WERI-Rb-1 (cell line): Measurements from ENCODE around the gene IDNK.

Experiments
- DNase-seq: peaks from one replicate; pipeline ENCODE4 v3.0.0-alpha.2; 2020
- H3K27ac ChIP-seq: fragments of 250-450 bp; sonication (Bioruptor Pico); 2 replicates; pipeline ENCODE4 v1.5.1; 2020; ENCODE audit warnings: mild to moderate bottlenecking, moderate library complexity
- H3K27me3 ChIP-seq: fragments of 250-450 bp; sonication (Bioruptor Pico); 2 replicates; pipeline ENCODE4 v1.5.1; 2021; ENCODE audit warnings: mild to moderate bottlenecking, low read depth, moderate library complexity; ENCODE audit not compliant: insufficient read depth, severe bottlenecking
- H3K36me3 ChIP-seq: fragments of 250-450 bp; sonication (Bioruptor Pico); 2 replicates; pipeline ENCODE4 v1.5.1; 2020; ENCODE audit warnings: mild to moderate bottlenecking, moderate library complexity
- H3K4me3 ChIP-seq: 2 replicates; pipeline ENCODE4 v1.5.1; 2011; ENCODE audit warnings: low read depth, mild to moderate bottlenecking, control low read depth, low read length
- H3K9me3 ChIP-seq: fragments of 250-450 bp; sonication (Bioruptor Pico); 2 replicates; pipeline ENCODE4 v1.5.1; 2021; ENCODE audit warnings: mild to moderate bottlenecking, moderate library complexity; ENCODE audit not compliant: severe bottlenecking
- TF ChIP-seq, protein P1 (sequence below): IDR thresholded peaks from 2 replicates; pipeline ENCODE4 v1.5.1; 2011; ENCODE audit warnings: low read depth, mild to moderate bottlenecking, control low read depth, inconsistent platforms, low read length

IDNK gene

DNA sequence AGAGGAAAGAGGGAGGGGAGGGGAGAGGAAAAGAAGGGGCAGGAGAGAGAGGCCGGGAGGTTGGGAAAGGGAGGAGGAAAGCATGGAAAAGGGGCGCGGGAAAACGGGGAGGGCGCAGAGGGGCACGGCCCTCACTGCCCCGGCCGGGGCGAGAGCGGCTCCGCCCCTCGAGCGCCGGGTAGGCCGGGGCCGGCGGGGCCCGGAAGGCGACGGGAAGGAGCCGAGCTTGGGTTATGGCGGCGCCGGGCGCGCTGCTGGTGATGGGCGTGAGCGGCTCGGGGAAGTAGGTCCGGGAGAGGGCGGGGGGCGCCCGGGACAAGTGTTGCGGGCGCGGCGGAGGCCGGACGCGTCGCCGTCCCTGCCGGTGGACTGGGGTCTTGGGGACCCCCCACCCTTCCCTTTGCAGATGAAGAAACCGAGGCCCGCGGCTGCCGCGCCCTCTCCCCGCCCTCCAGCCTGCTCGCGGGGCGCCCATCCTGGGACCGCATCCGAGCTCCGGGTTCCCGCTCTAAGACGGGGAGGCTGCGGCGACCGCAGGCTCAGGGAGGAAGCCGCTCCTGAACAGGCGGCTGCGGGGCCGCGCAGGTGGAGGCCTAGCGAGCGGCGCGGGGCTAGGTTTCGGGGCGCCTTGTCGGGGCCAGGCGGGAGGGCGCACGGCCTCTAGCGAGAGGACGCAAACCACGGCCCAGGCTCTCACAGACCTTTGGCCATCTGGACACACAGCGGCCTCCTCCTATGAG, at the start of gene IDNK:
Gene IDNK, plus strand, starts transcription at position 205 of the 740 bp plus-strand sequence. Its CDS starts 29 bp downstream, at position 234.
- Histone ChIP-seq H3K9me3 (no peaks in the 10 kb centered on the region), H3K4me3 (peak within 1 kb of the TSS; percentile 84), H3K27me3 (no peaks in the 10 kb centered on the region), H3K27ac (peak within 1 kb of the TSS; percentile 93), H3K36me3 (peaks cover 5% of the 10 kb centered on the region; the same call in 1 of the 2 replicates)
- TF ChIP-seq, protein P1, sequence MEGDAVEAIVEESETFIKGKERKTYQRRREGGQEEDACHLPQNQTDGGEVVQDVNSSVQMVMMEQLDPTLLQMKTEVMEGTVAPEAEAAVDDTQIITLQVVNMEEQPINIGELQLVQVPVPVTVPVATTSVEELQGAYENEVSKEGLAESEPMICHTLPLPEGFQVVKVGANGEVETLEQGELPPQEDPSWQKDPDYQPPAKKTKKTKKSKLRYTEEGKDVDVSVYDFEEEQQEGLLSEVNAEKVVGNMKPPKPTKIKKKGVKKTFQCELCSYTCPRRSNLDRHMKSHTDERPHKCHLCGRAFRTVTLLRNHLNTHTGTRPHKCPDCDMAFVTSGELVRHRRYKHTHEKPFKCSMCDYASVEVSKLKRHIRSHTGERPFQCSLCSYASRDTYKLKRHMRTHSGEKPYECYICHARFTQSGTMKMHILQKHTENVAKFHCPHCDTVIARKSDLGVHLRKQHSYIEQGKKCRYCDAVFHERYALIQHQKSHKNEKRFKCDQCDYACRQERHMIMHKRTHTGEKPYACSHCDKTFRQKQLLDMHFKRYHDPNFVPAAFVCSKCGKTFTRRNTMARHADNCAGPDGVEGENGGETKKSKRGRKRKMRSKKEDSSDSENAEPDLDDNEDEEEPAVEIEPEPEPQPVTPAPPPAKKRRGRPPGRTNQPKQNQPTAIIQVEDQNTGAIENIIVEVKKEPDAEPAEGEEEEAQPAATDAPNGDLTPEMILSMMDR = no peak
- DNase-seq = peak; percentile 91

DNA sequence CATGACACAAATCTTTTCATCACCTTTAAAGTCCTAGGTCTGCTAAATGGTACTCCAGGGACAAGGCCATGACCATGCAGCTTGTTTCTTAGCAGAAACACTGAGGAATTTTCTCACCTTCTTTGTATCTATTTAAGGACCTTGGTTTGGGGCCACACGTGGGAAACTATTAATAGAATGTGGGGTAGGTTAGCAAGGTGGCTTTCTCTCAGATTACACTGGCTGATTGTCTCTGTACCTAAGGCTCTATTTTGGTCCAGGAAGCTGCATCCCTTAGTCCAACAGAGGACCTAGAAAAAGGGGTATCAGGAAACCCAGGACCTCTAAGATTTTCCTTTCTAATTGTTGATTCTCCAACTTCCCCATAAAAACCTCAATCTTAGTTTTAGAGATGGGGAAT, 48.5 kb upstream of the IDNK start:
- Histone ChIP-seq H3K36me3 (no peaks in the 10 kb centered on the region), H3K9me3 (no peaks in the 10 kb centered on the region), H3K27ac (no peak overlapping the region), H3K27me3 (no peaks in the 10 kb centered on the region), H3K4me3 (no peak overlapping the region)
- no peak for DNase-seq
- TF ChIP-seq, protein P1 = no peak

DNA sequence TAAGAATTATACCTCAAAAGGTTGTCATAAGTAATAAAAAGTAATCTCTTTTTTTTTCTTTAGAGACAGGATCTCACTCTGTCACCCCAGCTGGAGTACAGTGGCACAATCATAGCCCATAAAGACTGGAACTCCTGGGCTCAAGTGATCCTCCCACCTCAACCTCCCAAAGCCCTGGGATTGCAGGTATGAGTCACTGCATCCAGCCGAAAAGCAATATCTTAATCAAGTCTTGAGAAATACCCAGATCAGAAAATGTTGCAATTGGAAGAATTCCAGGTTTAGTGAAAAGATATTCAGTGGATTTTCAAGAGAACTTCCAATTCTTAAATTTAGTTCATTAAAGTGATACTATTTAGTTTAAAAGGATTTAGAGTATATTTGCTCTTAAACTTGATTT, 40.9 kb upstream of the IDNK start:
- Histone ChIP-seq H3K4me3 (no peak overlapping the region), H3K36me3 (no peaks in the 10 kb centered on the region), H3K27me3 (no peaks in the 10 kb centered on the region), H3K27ac (no peak overlapping the region), H3K9me3 (no peaks in the 10 kb centered on the region)
- no peak for DNase-seq
- TF ChIP-seq, protein P1 = no peak

DNA sequence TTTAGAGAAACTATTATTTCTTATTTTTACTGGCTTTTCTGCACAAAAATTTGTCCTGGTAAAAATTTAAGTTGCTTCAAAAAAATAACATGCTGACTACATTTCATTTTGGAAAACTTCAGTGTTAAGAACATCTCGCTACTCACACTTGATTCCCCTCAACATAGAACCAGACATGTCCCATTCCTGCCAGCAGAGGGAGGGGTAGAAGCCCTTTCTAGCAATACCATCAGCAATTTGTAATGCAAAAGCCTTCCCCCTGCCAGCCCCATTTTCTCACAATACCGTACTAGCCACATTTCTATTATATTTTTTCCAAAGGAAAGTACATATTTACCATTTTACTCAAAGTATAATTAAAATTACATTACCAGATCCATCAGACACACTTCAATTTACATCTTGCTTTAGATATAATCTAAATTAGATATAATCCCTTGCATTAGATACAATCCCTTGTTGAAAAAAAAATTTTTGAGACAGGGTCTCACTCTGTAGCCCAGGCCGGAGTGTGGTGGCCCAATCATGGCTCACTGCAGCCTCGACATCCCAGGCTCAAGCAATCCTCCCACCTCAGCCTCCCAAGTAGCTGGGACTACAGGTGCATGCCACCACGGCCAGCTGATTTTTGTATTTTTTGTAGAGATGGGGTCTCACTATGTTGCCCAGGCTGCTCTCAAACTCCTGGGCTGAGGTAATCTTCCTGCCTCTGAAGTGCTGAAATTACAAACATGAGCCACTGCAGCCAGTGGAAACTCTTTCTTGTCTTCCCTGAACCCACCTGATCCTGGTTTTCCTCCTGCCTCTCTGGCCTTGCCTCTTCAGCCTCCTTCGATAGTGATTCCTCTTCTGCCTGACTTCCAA, 39.6 kb upstream of the IDNK start:
- no peak overlapping the region for H3K27ac ChIP-seq
- no peaks in the 10 kb centered on the region for H3K36me3 ChIP-seq
- TF ChIP-seq, protein P1 = peak; percentile 72
- no peak overlapping the region for H3K4me3 ChIP-seq
- no peaks in the 10 kb centered on the region for H3K27me3 ChIP-seq
- peak; percentile 57 for DNase-seq
- no peaks in the 10 kb centered on the region for H3K9me3 ChIP-seq

DNA sequence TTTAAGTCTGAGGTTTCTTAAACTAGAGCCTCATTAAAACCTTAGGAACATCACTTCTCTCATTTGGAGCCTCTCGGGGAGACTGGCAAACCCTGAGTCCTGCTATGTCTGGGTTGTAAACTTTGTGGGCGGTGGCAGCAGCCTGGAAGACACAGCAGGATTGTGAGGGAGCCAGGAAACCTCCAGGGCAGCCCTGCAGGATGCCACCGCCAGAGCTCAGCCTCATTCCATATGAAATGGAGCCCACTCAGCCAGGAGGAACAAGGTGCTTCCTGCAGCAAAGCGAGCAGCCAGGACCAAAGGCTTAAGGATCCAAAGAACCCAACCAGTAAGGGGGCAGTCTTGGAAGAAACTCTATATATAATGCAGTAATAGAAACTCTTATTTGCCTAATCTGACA, 37.9 kb upstream of the IDNK start:
- H3K27ac ChIP-seq = no peak overlapping the region
- DNase-seq = no peak
- H3K27me3 ChIP-seq = no peaks in the 10 kb centered on the region
- H3K9me3 ChIP-seq = no peaks in the 10 kb centered on the region
- no peak overlapping the region for H3K4me3 ChIP-seq
- TF ChIP-seq, protein P1 = no peak
- no peaks in the 10 kb centered on the region for H3K36me3 ChIP-seq
